Transverse colon (tissue), 4 donors: ENCODE data around the gene ZDHHC24. TPM values are rescaled to one million over a fixed set of nuclear protein-coding genes. Genes with fewer than 3 reads are reported as not detected.
A peak's percentile ranks its signal among the peaks of the same experiment; 100 is the strongest.

Source experiments
- DNase-seq: peaks from one replicate; pipeline ENCODE4 v3.0.0-alpha.2; 2019
- H3K27ac ChIP-seq, 4 donors: fragments of 200-600 bp; sonication (generic); 2 replicates each; pipeline ENCODE4 v1.5.1; 2016 to 2018; ENCODE audit warnings: inconsistent platforms in 4 of 4
- H3K27me3 ChIP-seq: fragments of 200-600 bp; sonication (generic); 2 replicates; pipeline ENCODE4 v1.5.1; 2017; ENCODE audit warnings: inconsistent platforms
- H3K36me3 ChIP-seq, 4 donors: fragments of 200-600 bp; sonication (generic); 2 replicates each; pipeline ENCODE4 v1.5.1; 2017 to 2019; ENCODE audit warnings: inconsistent platforms in 4 of 4
- H3K4me1 ChIP-seq, 4 donors: fragments of 200-600 bp; sonication (generic); 2 replicates each; pipeline ENCODE4 v1.5.1; 2017 to 2020; ENCODE audit warnings: inconsistent platforms in 4 of 4
- H3K4me3 ChIP-seq, 4 donors: fragments of 200-600 bp; sonication (generic); 1 replicate in 1 of 4; 2 replicates in 3 of 4; pipeline versions ENCODE4 v1.5.1 to v1.6.1; 2017 to 2019; ENCODE audit warnings: inconsistent platforms in 4 of 4
- H3K9me3 ChIP-seq, 2 donors: fragments of 200-600 bp; sonication (generic); 2 replicates each; pipeline ENCODE4 v1.5.1; 2017 to 2019; ENCODE audit warnings: inconsistent platforms in 2 of 2
- EP300 ChIP-seq: sonication (generic); formaldehyde crosslinking; IDR thresholded peaks from one replicate; pipeline ENCODE4 v1.6.1; 2017; ENCODE audit warnings: antibody characterized with exemption, low read depth
- POLR2A ChIP-seq: fragments of 450-650 bp; IDR thresholded peaks from one replicate; pipeline ENCODE4 v1.6.1; 2016; ENCODE audit warnings: antibody characterized with exemption, mild to moderate bottlenecking, moderate library complexity
- POLR2AphosphoS5 ChIP-seq, 3 donors: sonication (generic); formaldehyde crosslinking; IDR thresholded peaks; one replicate each; pipeline ENCODE4 v1.6.1; 2016; ENCODE audit warnings: antibody characterized with exemption in 3 of 3
- whole genome bisulfite sequencing, 2 donors: methylation state at CpG; one replicate each; pipeline ENCODE4 v1.1.5; 2018; ENCODE audit warnings: low coverage in 1 of 2; 5-methylcytosine and 5-hydroxymethylcytosine counted together
- in situ Hi-C, 4 donors: fragments of 200-750 bp; cut with MboI; loops; one replicate each; pipeline versions ENCODE4 v1.15.0 to v1.15.1; 2017; ENCODE audit warnings: low sequenced_read_pairs in 3 of 4, low pct_ligation_motif_present in 1 of 4, low pct_unique_long_range_greater_than_20kb in 1 of 4
- intact Hi-C: fragments of 100-400 bp; cut with DNase I; formaldehyde crosslinking; loops from one replicate; pipeline ENCODE4 v1.15.1; 2023; ENCODE audit warnings: low total_unique reads
- total RNA-seq, 4 donors: library from RNA; depleted of rRNA; stranded (reverse); fragments of >200 nt; gene quantifications; one replicate each; pipeline ENCODE4 v1.1.0, GENCODE V29; 2016
- TF ChIP-seq, protein P1 (sequence below), 5 experiments: fragments of 200-600 bp in 3 of 5; fragments of 450-650 bp in 2 of 5; sonication (generic) in 3 of 5; IDR thresholded peaks; 1 replicate in 2 of 5; 2 replicates in 3 of 5; pipeline ENCODE4 v1.5.1; 2016 to 2017; ENCODE audit warnings: antibody characterized with exemption in 5 of 5, inconsistent platforms in 3 of 5, mild to moderate bottlenecking in 2 of 5, moderate library complexity in 1 of 5

The ZDHHC24 gene
- total RNA-seq, 4 donors from 2014 or later: 12.1 to 34.4 (median 13.8) TPM

- H3K27me3 ChIP-seq: no peaks in the 10 kb centered on the region
- 1% methylated on average over 26 of the region's 34 CpGs; no CpG with 5 or more reads in 1 of the 2 donors for WGBS, 2 donors
- H3K4me1 ChIP-seq: peaks cover 0 to 18% (median 15%) of the 10 kb centered on the region in 4 donors
- no peak for TF ChIP-seq POLR2A
- no peak for TF ChIP-seq EP300
- TF ChIP-seq, protein P1, sequence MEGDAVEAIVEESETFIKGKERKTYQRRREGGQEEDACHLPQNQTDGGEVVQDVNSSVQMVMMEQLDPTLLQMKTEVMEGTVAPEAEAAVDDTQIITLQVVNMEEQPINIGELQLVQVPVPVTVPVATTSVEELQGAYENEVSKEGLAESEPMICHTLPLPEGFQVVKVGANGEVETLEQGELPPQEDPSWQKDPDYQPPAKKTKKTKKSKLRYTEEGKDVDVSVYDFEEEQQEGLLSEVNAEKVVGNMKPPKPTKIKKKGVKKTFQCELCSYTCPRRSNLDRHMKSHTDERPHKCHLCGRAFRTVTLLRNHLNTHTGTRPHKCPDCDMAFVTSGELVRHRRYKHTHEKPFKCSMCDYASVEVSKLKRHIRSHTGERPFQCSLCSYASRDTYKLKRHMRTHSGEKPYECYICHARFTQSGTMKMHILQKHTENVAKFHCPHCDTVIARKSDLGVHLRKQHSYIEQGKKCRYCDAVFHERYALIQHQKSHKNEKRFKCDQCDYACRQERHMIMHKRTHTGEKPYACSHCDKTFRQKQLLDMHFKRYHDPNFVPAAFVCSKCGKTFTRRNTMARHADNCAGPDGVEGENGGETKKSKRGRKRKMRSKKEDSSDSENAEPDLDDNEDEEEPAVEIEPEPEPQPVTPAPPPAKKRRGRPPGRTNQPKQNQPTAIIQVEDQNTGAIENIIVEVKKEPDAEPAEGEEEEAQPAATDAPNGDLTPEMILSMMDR (IDR thresholded peaks at IDR 0.05): peak in 1 of 5 experiments; percentile 9
- in situ Hi-C loops: no loop called here
- no peaks in the 10 kb centered on the region for H3K36me3 ChIP-seq
- intact Hi-C loops: no loop called here
- peak; percentile 55 for DNase-seq
- H3K27ac ChIP-seq: peak overlapping the region; percentile 89 to 97 (median 96)
- no peaks in the 10 kb centered on the region for H3K9me3 ChIP-seq
- H3K4me3 ChIP-seq: peak overlapping the region; percentile 43 to 71 (median 59)
Observed at GRCh38 chr11:66479394-66480116, 66.3 kb downstream of the ZDHHC24 start.

DNA sequence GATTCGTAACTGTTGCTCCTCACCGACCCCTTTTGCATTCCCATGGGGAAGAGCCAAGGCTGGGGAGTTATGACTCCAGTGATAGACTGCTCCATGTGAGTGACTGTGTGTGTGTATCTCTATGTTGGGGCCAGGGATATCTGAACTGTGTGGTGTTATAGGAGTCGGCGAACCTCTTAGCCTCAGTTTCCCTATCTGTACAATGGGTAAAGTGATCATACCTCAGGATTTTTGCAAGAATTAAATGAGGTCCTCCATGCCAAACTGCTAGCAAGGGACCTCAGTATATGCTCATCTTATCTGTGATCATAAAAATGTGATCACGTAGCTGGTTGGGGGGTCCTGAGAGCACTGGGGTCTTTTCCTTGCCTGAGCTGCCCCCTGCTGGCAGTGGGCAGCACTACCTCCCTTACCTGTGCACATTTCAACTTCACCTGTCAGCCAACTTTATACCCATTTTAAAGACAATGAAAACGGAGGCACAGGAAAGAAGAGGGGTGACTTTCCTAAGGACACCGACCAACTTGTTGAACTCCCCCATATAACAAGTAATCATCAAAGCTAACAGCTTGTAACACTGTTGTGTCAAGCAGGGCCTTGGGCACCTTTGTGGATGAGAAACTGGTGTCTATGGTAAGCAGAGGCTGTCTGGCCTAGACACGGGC is 67.0 kb downstream of the ZDHHC24 start:
- peak overlapping the region; percentile 43 to 71 (median 59) for H3K4me3 ChIP-seq
- in situ Hi-C loops: no loop called here
- no peak for TF ChIP-seq EP300
- TF ChIP-seq, protein P1 (IDR thresholded peaks at IDR 0.05): peak; percentile 75 to 85 (median 80)
- no peaks in the 10 kb centered on the region for H3K36me3 ChIP-seq
- 43 to 85% methylated on average over 2 to 8 of the region's 8 CpGs for WGBS, 2 donors
- peaks cover 0 to 18% (median 15%) of the 10 kb centered on the region in 4 donors for H3K4me1 ChIP-seq
- no peaks in the 10 kb centered on the region for H3K9me3 ChIP-seq
- no peaks in the 10 kb centered on the region for H3K27me3 ChIP-seq
- DNase-seq: no peak
- peak overlapping the region; percentile 89 to 97 (median 96) for H3K27ac ChIP-seq
- intact Hi-C loops: no loop called here

DNA sequence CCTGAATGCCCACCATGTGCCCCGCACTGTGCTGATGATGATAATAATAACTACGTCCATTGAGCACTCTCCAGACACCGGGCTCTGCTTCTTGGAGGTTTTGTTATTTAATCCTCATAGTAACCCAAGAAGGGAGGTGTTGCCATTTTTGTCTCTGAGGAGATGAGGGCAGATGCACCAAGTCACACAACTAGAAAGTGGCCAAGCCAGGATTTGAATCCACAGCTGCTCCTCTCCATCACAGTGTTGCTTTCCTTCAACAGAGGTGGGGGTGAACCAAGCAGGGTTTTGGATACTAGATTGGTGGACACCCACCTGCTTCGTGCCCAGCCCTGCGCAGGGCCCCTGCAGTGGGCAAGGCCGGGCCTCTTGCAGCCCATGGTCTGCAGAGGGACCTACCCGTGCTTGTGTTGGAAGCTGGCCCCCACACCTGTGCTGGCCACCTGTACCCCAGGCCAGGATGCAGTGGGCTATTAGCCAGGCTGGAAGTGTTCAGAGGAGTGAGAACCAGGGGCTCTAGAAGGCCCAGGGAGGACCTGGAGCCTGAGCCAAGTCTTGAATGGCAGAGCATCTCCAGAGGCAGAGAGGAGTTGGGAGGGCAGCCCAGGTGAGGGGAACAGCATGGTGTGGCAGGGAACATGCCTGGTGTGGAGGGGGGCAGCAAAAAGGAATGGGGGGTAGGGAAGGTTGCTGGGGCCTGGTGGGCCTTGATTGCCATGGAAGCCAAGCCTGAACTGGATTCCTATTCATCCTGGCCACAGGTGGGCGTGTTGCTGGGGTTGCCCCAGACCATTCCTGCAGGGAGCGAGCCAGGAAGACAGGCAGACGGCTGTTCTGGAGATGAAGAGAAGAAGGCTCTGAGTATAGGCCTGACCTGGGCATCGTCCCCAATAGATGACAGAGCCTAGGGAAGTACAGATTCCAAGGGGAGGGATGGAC is 68.3 kb downstream of the ZDHHC24 start:
- no peak overlapping the region for H3K27ac ChIP-seq
- no peaks in the 10 kb centered on the region for H3K9me3 ChIP-seq
- no peak for TF ChIP-seq POLR2AphosphoS5 (IDR thresholded peaks at IDR 0.05)
- no peak for TF ChIP-seq POLR2A
- TF ChIP-seq EP300: no peak
- TF ChIP-seq, protein P1 (IDR thresholded peaks at IDR 0.05): no peak
- no peaks in the 10 kb centered on the region for H3K27me3 ChIP-seq
- in situ Hi-C loops (no loop called here), intact Hi-C loops (no loop called here)
- no peaks in the 10 kb centered on the region for H3K36me3 ChIP-seq
- no peak overlapping the region for H3K4me3 ChIP-seq
- peaks cover 0 to 18% (median 15%) of the 10 kb centered on the region in 4 donors for H3K4me1 ChIP-seq
- no peak for DNase-seq
- WGBS, 2 donors: 84 to 100% methylated on average over 1 to 11 of the region's 11 CpGs

- WGBS, 2 donors: 68 to 70% methylated on average over 2 to 9 of the region's 9 CpGs
- intact Hi-C loops (no loop called here), in situ Hi-C loops (no loop called here)
- peaks cover 0 to 18% (median 15%) of the 10 kb centered on the region in 4 donors for H3K4me1 ChIP-seq
- no peaks in the 10 kb centered on the region for H3K36me3 ChIP-seq
- DNase-seq: no peak
- no peaks in the 10 kb centered on the region for H3K27me3 ChIP-seq
- H3K9me3 ChIP-seq: no peaks in the 10 kb centered on the region
- no peak overlapping the region for H3K27ac ChIP-seq
- TF ChIP-seq EP300 (no peak), POLR2A (no peak)
- no peak overlapping the region for H3K4me3 ChIP-seq
Observed at GRCh38 chr11:66476841-66477251, 69.0 kb downstream of the ZDHHC24 start.
